22Rv1 (cell line): ENCODE measurements around the gene INTU.
A peak's percentile ranks its signal among the peaks of the same experiment; 100 is the strongest.

Source experiments
- CTCF ChIP-seq: fragments of 450-650 bp; IDR thresholded peaks from 2 replicates; pipeline ENCODE4 v1.5.1; 2017; ENCODE audit warnings: mild to moderate bottlenecking
- ZFX ChIP-seq: fragments of 450-650 bp; IDR thresholded peaks from 2 replicates; pipeline ENCODE4 v1.6.1; 2017; ENCODE audit warnings: antibody characterized with exemption, borderline replicate concordance

- TF ChIP-seq CTCF (peak; percentile 46), ZFX (no peak)
Observed at GRCh38 chr4:127601029-127601428, 31.7 kb upstream of the INTU start.
